ENCODE results near the gene ST3GAL3. TPM values are rescaled to one million over a fixed set of nuclear protein-coding genes. Genes with fewer than 3 reads are reported as not detected.

ST3GAL3 gene
- total and polyA plus RNA-seq, 4 donors: 20.2 to 32.0 (median 27.0) TPM

DNA sequence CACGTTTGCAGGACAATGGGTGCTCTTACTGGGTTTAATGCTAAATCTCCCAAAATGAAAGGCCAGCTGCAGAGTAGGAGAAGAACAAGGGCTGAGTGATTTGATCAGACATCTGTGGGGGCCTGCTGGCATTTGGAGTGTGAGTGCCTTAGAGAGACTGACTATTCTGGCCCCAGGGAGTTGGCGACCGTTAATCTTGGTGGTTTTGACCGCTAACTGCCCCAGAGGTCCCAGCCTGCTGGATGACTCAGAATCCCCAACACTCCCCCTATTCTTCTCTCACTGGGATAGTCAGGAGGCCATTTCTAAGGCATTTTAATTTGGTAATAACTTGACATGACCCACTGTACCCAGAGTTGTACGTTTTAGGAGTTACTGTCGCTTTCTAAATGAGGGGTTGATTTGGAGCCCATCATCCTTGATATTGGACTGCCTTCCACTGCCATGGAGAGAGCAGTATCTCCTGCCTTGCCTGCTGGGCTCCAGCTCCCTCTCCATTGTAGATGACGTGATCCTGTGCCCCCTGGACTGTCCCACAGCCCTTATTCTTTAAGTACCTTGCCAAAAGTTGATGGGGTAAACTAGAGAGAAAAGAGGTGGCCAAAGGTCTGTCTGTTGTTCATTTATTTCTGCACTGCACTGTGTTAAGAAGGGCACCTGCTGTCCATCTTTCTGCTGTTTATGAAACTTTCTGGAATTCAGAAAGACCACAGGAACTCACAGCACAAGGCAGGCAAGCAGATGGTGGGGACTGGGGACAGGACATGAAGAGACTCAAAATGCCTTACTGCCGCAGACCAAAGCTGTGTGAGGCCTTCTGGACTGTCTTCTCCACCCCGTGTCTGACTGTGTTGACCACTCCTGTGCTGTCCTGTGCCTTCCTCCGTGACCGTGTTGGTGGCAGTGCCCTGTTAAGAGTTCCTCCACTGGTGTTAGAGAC lies 128.0 kb downstream of the ST3GAL3 start:
- ATAC-seq (ENCODE audit: low FRiP score) (peak; percentile 64), DNase-seq (peak in 1 of 2 donors; percentile 57)
- no peaks in the 10 kb centered on the region for H3K27me3 ChIP-seq (ENCODE audit: control insufficient read depth in 1 of 2, insufficient read depth in 2 of 2, low read length in 1 of 2)
- WGBS, 2 donors: 87 to 89% methylated on average over 11 of the region's 11 CpGs
- H3K4me3 ChIP-seq (ENCODE audit: low read length in 2 of 2): no peak overlapping the region
- intact Hi-C loops (cut with DNase I): no loop called here
- H3K9me3 ChIP-seq (ENCODE audit: control insufficient read depth, low read length): no peaks in the 10 kb centered on the region
- H3K4me1 ChIP-seq (ENCODE audit: control insufficient read depth in 1 of 2, insufficient read depth in 2 of 2, low read length in 2 of 2): no peaks in the 10 kb centered on the region
- H3K36me3 ChIP-seq (ENCODE audit: control insufficient read depth in 1 of 2, insufficient read depth in 2 of 2, low read length in 1 of 2): peaks cover 0 to 4% of the 10 kb centered on the region in 2 donors
- H3K27ac ChIP-seq (ENCODE audit: low read depth in 1 of 2, low read length in 2 of 2): no peak overlapping the region

DNA sequence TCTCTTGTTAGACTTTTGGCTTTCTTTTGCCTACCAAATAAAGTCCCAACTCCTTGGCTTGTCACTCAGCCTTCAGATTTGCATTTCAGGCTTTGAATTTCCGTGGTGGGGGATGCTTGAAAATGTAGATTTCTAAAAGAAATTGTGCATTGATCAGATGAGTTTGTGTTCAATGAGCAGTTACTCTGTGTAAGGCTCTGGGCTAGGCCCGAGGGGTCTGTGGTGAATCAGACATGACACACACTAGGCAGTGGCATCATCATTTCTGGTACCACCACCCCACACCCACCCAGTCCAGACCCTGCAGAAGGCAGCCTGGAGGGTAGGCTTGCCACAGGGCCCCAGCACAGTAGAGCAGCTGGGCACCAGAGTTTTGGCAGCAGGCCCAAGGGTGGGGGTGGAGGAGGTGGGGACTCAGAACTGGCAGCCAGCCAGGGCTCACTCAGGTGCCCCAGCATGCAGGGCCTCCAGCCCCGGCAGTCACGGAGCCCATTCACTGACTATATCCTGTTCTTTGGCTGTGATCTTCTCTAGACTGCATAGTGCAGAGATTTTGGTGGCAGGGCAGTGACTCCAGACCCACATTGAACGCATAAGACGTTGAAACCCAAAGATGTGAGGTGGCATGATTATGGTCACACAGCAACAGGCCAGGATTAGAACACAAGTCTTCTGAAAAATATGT lies 129.1 kb downstream of the ST3GAL3 start:
- no peaks in the 10 kb centered on the region for H3K4me1 ChIP-seq (ENCODE audit: control insufficient read depth in 1 of 2, insufficient read depth in 2 of 2, low read length in 2 of 2)
- no peak overlapping the region for H3K4me3 ChIP-seq (ENCODE audit: low read length in 2 of 2)
- intact Hi-C loops (cut with DNase I): no loop called here
- ATAC-seq (ENCODE audit: low FRiP score): peak; percentile 23
- H3K9me3 ChIP-seq (ENCODE audit: control insufficient read depth, low read length): no peaks in the 10 kb centered on the region
- no peak overlapping the region for H3K27ac ChIP-seq (ENCODE audit: low read depth in 1 of 2, low read length in 2 of 2)
- no peaks in the 10 kb centered on the region for H3K27me3 ChIP-seq (ENCODE audit: control insufficient read depth in 1 of 2, insufficient read depth in 2 of 2, low read length in 1 of 2)
- peak in 1 of 2 donors; percentile 79 for DNase-seq
- WGBS, 2 donors: 55 to 70% methylated on average over 6 of the region's 6 CpGs
- peaks cover 0 to 4% of the 10 kb centered on the region in 2 donors for H3K36me3 ChIP-seq (ENCODE audit: control insufficient read depth in 1 of 2, insufficient read depth in 2 of 2, low read length in 1 of 2)

DNA sequence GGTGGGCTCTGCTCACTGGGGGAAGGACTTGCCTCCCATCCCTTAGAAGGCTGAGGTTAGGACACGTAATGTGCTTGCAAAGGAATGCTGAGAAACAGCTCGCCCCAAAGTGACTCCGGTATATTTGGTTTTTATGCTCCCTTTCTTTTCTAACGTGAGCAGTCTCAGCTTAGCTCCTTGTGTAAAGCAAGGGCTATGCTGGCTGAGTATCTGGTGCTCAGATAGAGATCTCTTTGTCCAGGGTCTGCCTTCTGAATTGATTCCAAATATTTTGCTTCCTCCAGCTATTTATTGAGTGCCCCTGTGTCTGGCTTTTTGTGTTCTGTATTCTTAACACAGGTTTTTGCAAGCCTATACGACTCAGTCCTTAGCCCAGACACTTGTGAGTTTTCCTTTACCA lies 131.7 kb downstream of the ST3GAL3 start:
- DNase-seq: no peak
- Histone ChIP-seq H3K9me3 (ENCODE audit: control insufficient read depth, low read length) (no peaks in the 10 kb centered on the region), H3K27me3 (ENCODE audit: control insufficient read depth in 1 of 2, insufficient read depth in 2 of 2, low read length in 1 of 2) (no peaks in the 10 kb centered on the region), H3K4me1 (ENCODE audit: control insufficient read depth in 1 of 2, insufficient read depth in 2 of 2, low read length in 2 of 2) (no peaks in the 10 kb centered on the region), H3K4me3 (ENCODE audit: low read length in 2 of 2) (no peak overlapping the region), H3K27ac (ENCODE audit: low read depth in 1 of 2, low read length in 2 of 2) (peak overlapping the region; percentile 61 to 64), H3K36me3 (ENCODE audit: control insufficient read depth in 1 of 2, insufficient read depth in 2 of 2, low read length in 1 of 2) (no peaks in the 10 kb centered on the region)
- WGBS, 2 donors: 21 to 22% methylated on average over 5 of the region's 5 CpGs
- ATAC-seq (ENCODE audit: low FRiP score): no peak
- intact Hi-C loops (cut with DNase I): no loop called here

DNA sequence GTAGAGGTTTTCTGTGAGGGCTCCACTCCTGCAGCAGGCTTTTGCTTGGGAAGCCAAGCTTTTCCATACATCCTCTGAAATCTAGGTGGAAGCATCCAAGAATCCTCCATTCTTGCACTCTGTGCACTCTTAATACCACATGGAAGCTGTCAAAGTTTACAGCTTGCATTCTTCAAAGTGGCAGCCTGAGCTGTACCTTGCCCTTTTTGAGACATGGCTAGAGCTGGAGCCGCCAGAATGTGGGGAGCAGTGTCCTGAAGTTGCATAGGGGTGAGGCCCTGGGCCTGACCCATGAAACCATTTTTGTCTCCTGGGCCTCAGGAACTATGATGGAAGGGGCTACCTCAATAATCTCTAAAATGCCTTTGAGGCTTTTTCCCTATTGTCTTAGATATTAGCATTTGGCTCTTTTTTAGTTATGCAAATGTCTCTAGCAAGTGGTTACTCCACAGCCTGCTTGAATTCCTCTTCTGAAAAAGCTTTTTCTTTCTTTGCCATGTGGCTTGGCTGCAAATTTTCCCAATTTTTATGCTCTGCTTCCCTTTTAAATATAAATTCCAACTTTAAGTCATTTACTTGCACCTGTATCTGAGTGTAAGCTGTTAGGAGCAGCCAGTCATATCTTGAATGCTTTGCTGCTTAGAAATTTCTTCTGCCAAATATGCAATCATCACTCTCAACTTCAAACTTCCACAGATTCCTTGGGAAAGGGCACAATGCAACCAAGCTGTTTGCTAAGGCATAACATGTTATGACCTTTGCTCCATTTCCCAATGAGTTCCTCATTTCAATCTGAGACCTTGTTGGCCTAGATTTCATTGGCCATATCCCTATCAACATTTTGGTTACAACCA lies 134.2 kb downstream of the ST3GAL3 start:
- Histone ChIP-seq H3K27me3 (ENCODE audit: control insufficient read depth in 1 of 2, insufficient read depth in 2 of 2, low read length in 1 of 2) (no peaks in the 10 kb centered on the region), H3K9me3 (ENCODE audit: control insufficient read depth, low read length) (no peaks in the 10 kb centered on the region), H3K4me1 (ENCODE audit: control insufficient read depth in 1 of 2, insufficient read depth in 2 of 2, low read length in 2 of 2) (no peaks in the 10 kb centered on the region), H3K4me3 (ENCODE audit: low read length in 2 of 2) (no peak overlapping the region), H3K27ac (ENCODE audit: low read depth in 1 of 2, low read length in 2 of 2) (no peak overlapping the region), H3K36me3 (ENCODE audit: control insufficient read depth in 1 of 2, insufficient read depth in 2 of 2, low read length in 1 of 2) (no peaks in the 10 kb centered on the region)
- 94 to 96% methylated on average over 1 of the region's 1 CpG for WGBS, 2 donors
- intact Hi-C loops (cut with DNase I): loop anchor here in 1 of 2 donors (10.0 kb wide), 1 partner anchor 83 kb away; no protein-coding TSS in a partner anchor
- DNase-seq: no peak
- ATAC-seq (ENCODE audit: low FRiP score): no peak

DNA sequence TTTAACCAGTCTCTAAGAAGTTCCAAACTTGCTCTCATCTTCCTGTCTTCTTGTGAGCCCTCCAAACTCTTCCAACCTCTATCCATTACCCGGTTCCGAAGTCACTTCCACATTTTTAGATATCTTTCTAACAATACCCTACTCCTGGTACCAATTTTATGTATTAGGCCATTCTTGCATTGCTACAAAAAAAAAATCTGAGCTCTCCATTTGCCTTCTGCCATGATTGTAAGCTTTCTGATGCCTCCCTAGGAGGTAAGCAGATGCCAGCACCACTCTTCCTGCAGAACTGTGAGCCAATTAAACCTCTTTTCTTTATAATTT lies 134.8 kb downstream of the ST3GAL3 start:
- no peaks in the 10 kb centered on the region for H3K9me3 ChIP-seq (ENCODE audit: control insufficient read depth, low read length)
- intact Hi-C loops (cut with DNase I): loop anchor here in 1 of 2 donors (10.0 kb wide), 1 partner anchor 83 kb away; no protein-coding TSS in a partner anchor

DNA sequence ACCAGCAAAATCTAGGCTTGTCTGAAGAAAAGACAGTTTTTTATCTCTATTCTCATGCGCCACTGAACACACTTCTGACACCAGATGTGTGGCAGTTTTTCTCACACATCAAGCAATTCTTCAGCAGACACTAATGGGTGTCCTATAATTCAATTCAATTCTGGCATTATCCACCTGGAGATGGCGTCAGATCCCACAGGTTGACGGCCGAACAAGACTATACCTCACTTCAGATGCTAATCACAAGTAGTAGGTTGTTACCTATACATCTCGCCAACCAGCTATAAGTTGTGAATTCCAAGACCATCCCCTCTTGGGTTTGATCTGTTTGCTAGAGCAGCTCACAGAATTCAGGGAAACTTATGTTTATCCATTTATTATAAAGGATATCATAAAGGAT lies 136.3 kb downstream of the ST3GAL3 start:
- WGBS, 2 donors: 96 to 97% methylated on average over 5 of the region's 5 CpGs
- no peak overlapping the region for H3K27ac ChIP-seq (ENCODE audit: low read depth in 1 of 2, low read length in 2 of 2)
- no peak for ATAC-seq (ENCODE audit: low FRiP score)

More for the DNA sequence above, 134.8 kb downstream of the ST3GAL3 start:
- no peak overlapping the region for H3K4me3 ChIP-seq (ENCODE audit: low read length in 2 of 2)
- WGBS, 2 donors: 98 to 100% methylated on average over 2 of the region's 2 CpGs
- no peaks in the 10 kb centered on the region for H3K4me1 ChIP-seq (ENCODE audit: control insufficient read depth in 1 of 2, insufficient read depth in 2 of 2, low read length in 2 of 2)
- H3K36me3 ChIP-seq (ENCODE audit: control insufficient read depth in 1 of 2, insufficient read depth in 2 of 2, low read length in 1 of 2): no peaks in the 10 kb centered on the region
- ATAC-seq (ENCODE audit: low FRiP score): no peak
- no peak overlapping the region for H3K27ac ChIP-seq (ENCODE audit: low read depth in 1 of 2, low read length in 2 of 2)
- no peaks in the 10 kb centered on the region for H3K27me3 ChIP-seq (ENCODE audit: control insufficient read depth in 1 of 2, insufficient read depth in 2 of 2, low read length in 1 of 2)
- no peak for DNase-seq

DNA sequence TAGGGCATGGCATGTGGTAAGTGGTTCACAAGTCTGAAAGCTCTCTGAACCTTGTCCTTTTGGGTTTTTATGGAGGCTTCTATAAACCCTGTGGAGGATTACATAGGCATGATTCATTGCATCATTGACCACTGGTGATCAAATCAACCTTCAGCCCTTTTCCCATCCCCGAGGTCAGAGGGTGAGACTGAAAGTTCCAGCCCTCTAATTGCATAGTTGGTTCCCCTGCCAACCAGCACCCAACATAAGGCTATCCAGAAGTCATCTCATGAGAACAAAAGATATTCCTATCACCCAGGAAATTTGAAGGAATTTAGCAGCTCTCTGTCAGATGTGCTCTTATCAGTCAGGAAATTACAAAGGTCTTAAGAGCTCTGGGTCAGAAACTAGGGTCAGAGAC lies 136.8 kb downstream of the ST3GAL3 start:
- no peaks in the 10 kb centered on the region for H3K4me1 ChIP-seq (ENCODE audit: control insufficient read depth in 1 of 2, insufficient read depth in 2 of 2, low read length in 2 of 2)

More for the DNA sequence above, 136.3 kb downstream of the ST3GAL3 start:
- H3K4me3 ChIP-seq (ENCODE audit: low read length in 2 of 2): no peak overlapping the region
- H3K4me1 ChIP-seq (ENCODE audit: control insufficient read depth in 1 of 2, insufficient read depth in 2 of 2, low read length in 2 of 2): no peaks in the 10 kb centered on the region
- intact Hi-C loops (cut with DNase I): loop anchor here in 1 of 2 donors (10.0 kb wide), 1 partner anchor 81 kb away; no protein-coding TSS in a partner anchor
- no peaks in the 10 kb centered on the region for H3K9me3 ChIP-seq (ENCODE audit: control insufficient read depth, low read length)
- no peaks in the 10 kb centered on the region for H3K27me3 ChIP-seq (ENCODE audit: control insufficient read depth in 1 of 2, insufficient read depth in 2 of 2, low read length in 1 of 2)
- no peak for DNase-seq
- H3K36me3 ChIP-seq (ENCODE audit: control insufficient read depth in 1 of 2, insufficient read depth in 2 of 2, low read length in 1 of 2): no peaks in the 10 kb centered on the region

DNA sequence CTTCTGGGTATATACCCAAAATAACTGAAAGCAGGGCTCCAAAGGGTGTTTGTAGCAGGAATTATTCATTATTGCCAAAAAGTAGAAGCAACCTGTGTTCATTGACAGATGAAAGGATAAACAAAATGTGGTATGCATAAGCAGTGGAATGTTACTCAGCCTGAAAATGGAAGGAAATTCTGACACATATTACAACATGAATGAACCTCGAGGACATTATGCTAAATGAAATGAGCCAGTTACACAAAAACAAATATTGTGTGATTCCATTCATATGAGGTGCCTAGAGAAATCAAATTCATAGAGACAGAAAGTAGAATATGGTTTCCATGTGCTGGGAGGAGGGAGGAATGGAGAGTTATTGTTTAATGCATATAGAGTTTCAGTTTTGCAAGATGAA lies 140.0 kb downstream of the ST3GAL3 start:
- ATAC-seq (ENCODE audit: low FRiP score): no peak
- intact Hi-C loops (cut with DNase I): loop anchor here in 1 of 2 donors (10.0 kb wide), 1 partner anchor 78 kb away; no protein-coding TSS in a partner anchor
- H3K27me3 ChIP-seq (ENCODE audit: control insufficient read depth in 1 of 2, insufficient read depth in 2 of 2, low read length in 1 of 2): no peaks in the 10 kb centered on the region
- DNase-seq: no peak
- H3K4me1 ChIP-seq (ENCODE audit: control insufficient read depth in 1 of 2, insufficient read depth in 2 of 2, low read length in 2 of 2): no peaks in the 10 kb centered on the region
- no peak overlapping the region for H3K27ac ChIP-seq (ENCODE audit: low read depth in 1 of 2, low read length in 2 of 2)
- H3K4me3 ChIP-seq (ENCODE audit: low read length in 2 of 2): no peak overlapping the region
- WGBS, 2 donors: 84 to 90% methylated on average over 1 of the region's 1 CpG
- no peaks in the 10 kb centered on the region for H3K36me3 ChIP-seq (ENCODE audit: control insufficient read depth in 1 of 2, insufficient read depth in 2 of 2, low read length in 1 of 2)
- no peaks in the 10 kb centered on the region for H3K9me3 ChIP-seq (ENCODE audit: control insufficient read depth, low read length)

More for the DNA sequence above, 136.8 kb downstream of the ST3GAL3 start:
- H3K4me3 ChIP-seq (ENCODE audit: low read length in 2 of 2): no peak overlapping the region
- no peak for DNase-seq
- H3K27me3 ChIP-seq (ENCODE audit: control insufficient read depth in 1 of 2, insufficient read depth in 2 of 2, low read length in 1 of 2): no peaks in the 10 kb centered on the region
- ATAC-seq (ENCODE audit: low FRiP score): no peak
- 88 to 93% methylated on average over 1 of the region's 1 CpG for WGBS, 2 donors
- H3K27ac ChIP-seq (ENCODE audit: low read depth in 1 of 2, low read length in 2 of 2): no peak overlapping the region
- no peaks in the 10 kb centered on the region for H3K36me3 ChIP-seq (ENCODE audit: control insufficient read depth in 1 of 2, insufficient read depth in 2 of 2, low read length in 1 of 2)
- H3K9me3 ChIP-seq (ENCODE audit: control insufficient read depth, low read length): no peaks in the 10 kb centered on the region
- intact Hi-C loops (cut with DNase I): loop anchor here in 1 of 2 donors (10.0 kb wide), 1 partner anchor 81 kb away; no protein-coding TSS in a partner anchor
